Endothelial cell of umbilical vein (primary cell): Measurements from ENCODE around the gene FIS1. TPM values are rescaled to one million over a fixed set of nuclear protein-coding genes. Genes with fewer than 3 reads are reported as not detected.

Experiments
- BruUV-seq: library from RNA; stranded (reverse); fragments of 400-500 nt; replicated peaks from 2 replicates; lab custom pipeline; 2021; lab: Mats Ljungman, UMichigan
- CTCF ChIA-PET: fragments of 300-600, 350-600 bp; sonication (Branson Sonifier 250); formaldehyde crosslinking; loops from one replicate; lab custom pipeline; 2021; ENCODE audit warnings: antibody characterized with exemption, inconsistent platforms; lab: Charles Lee
- POLR2A ChIA-PET: fragments of 300-600, 350-600 bp; sonication (Branson Sonifier 250); formaldehyde crosslinking; loops from one replicate; lab custom pipeline; 2021; ENCODE audit warnings: antibody characterized with exemption, inconsistent platforms; lab: Charles Lee
- DNase-seq: peaks from one replicate; pipeline ENCODE4 v3.0.0-alpha.2; 2011; ENCODE audit warnings: low read depth, low spot score
- FAIRE-seq: peaks from 2 replicates; lab custom pipeline; 2011; peaks lifted over from hg19 to GRCh38; lab: Jason Lieb, UNC
- H2AFZ ChIP-seq: 2 replicates; pipeline ENCODE4 v1.6.0; 2012; ENCODE audit warnings: low read depth, low read length, control low read depth, inconsistent platforms
- H3K27ac ChIP-seq: 2 replicates; pipeline ENCODE4 v1.5.1; 2011; ENCODE audit warnings: low read depth, mild to moderate bottlenecking, control low read depth, low read length, moderate library complexity; ENCODE audit not compliant: insufficient read depth
- H3K27me3 ChIP-seq, 2 experiments: 2 replicates each; pipeline versions ENCODE4 v1.6.0 to v1.6.1; 2011; ENCODE audit warnings: low read length in 2 of 2, mixed read lengths in 1 of 2; ENCODE audit not compliant: control insufficient read depth in 2 of 2, insufficient read depth in 2 of 2
- H3K36me3 ChIP-seq, 2 experiments: 2 replicates in 1 of 2; 3 replicates in 1 of 2; pipeline ENCODE4 v1.5.1; 2011; ENCODE audit warnings: low read length in 2 of 2, mild to moderate bottlenecking in 1 of 2, moderate library complexity in 1 of 2; ENCODE audit not compliant: control insufficient read depth in 2 of 2, insufficient read depth in 2 of 2; ENCODE audit errors: extremely low read depth in 1 of 2
- H3K4me1 ChIP-seq: 3 replicates; pipeline ENCODE4 v1.5.1; 2011; ENCODE audit warnings: mild to moderate bottlenecking, low read length; ENCODE audit not compliant: control insufficient read depth, insufficient read depth; ENCODE audit errors: extremely low read depth
- H3K4me2 ChIP-seq: 2 replicates; pipeline ENCODE4 v1.6.1; 2011; ENCODE audit warnings: low read length, control low read depth, mixed read lengths; ENCODE audit not compliant: insufficient read depth
- H3K4me3 ChIP-seq, 3 experiments: fragments of 200-600 bp in 1 of 3; sonication (generic), shearing (Covaris generic) in 1 of 3; replicated peaks in 1 of 3; 2 replicates each; pipeline ENCODE4 v1.5.1; 2011 to 2016; ENCODE audit warnings: control low read depth in 3 of 3, low read length in 3 of 3, mild to moderate bottlenecking in 2 of 3, inconsistent platforms in 1 of 3, low read depth in 1 of 3, moderate library complexity in 1 of 3; ENCODE audit not compliant: insufficient read depth in 1 of 3
- H3K79me2 ChIP-seq: 2 replicates; pipeline ENCODE4 v1.6.0; 2012; ENCODE audit warnings: low read length, inconsistent platforms; ENCODE audit not compliant: control insufficient read depth, insufficient read depth
- H3K9ac ChIP-seq: replicated peaks from 2 replicates; pipeline ENCODE3; 2011; ENCODE audit warnings: low read length, control low read depth; ENCODE audit not compliant: insufficient read depth; ENCODE audit errors: extremely low read depth
- H3K9me1 ChIP-seq: replicated peaks from 3 replicates; pipeline ENCODE4 v1.6.0; 2011; ENCODE audit warnings: mild to moderate bottlenecking, low read length; ENCODE audit not compliant: control insufficient read depth, insufficient read depth; ENCODE audit errors: extremely low read depth
- H3K9me3 ChIP-seq: replicated peaks from 2 replicates; pipeline ENCODE4 v1.5.1; 2012; ENCODE audit warnings: low read length, inconsistent platforms; ENCODE audit not compliant: control insufficient read depth, insufficient read depth
- H4K20me1 ChIP-seq: replicated peaks from 2 replicates; pipeline ENCODE3; 2011; ENCODE audit warnings: mild to moderate bottlenecking, low read length; ENCODE audit not compliant: control insufficient read depth, insufficient read depth; ENCODE audit errors: extremely low read depth
- EZH2 ChIP-seq: IDR thresholded peaks from 2 replicates; pipeline ENCODE4 v1.6.1; 2012; ENCODE audit warnings: borderline replicate concordance, low read depth, mild to moderate bottlenecking, moderate library complexity, low read length, inconsistent platforms; ENCODE audit not compliant: severe bottlenecking
- FOS ChIP-seq: IDR thresholded peaks from 2 replicates; pipeline ENCODE4 v1.6.1; 2011; ENCODE audit warnings: mild to moderate bottlenecking, low read length, moderate library complexity, borderline replicate concordance; ENCODE audit not compliant: insufficient read depth
- GATA2 ChIP-seq: IDR thresholded peaks from 2 replicates; pipeline ENCODE4 v1.7.0; 2011; ENCODE audit warnings: low read depth, mild to moderate bottlenecking, moderate library complexity, mixed read lengths, low read length; ENCODE audit not compliant: insufficient read length, insufficient read depth
- JUN ChIP-seq: IDR thresholded peaks from 2 replicates; pipeline ENCODE4 v1.6.1; 2011; ENCODE audit warnings: borderline replicate concordance, low read depth; ENCODE audit not compliant: insufficient read length, insufficient read depth
- MYC ChIP-seq: IDR thresholded peaks from one replicate; pipeline ENCODE4 v1.6.1; 2011; ENCODE audit warnings: mild to moderate bottlenecking, low read depth, low read length
- POLR2A ChIP-seq: IDR thresholded peaks from 2 replicates; pipeline ENCODE4 v1.6.1; 2012; ENCODE audit warnings: low read depth, mild to moderate bottlenecking, control low read depth, low read length
- POLR2AphosphoS5 ChIP-seq: IDR thresholded peaks from 2 replicates; pipeline ENCODE4 v1.6.1; 2012; ENCODE audit warnings: low read depth, mild to moderate bottlenecking, control low read depth, low read length, moderate library complexity; ENCODE audit not compliant: insufficient read depth
- dilution Hi-C: fragments of 300-500 bp; cut with MboI; formaldehyde crosslinking; loops from one replicate; pipeline ENCODE4 v1.15.0; 2019; ENCODE audit warnings: low sequenced_read_pairs; ENCODE audit not compliant: extremely low pct_ligation_motif_present
- intact Hi-C: fragments of 100-400 bp; cut with micrococcal nuclease; formaldehyde crosslinking; loops from one replicate; pipeline ENCODE4 v1.10.0; 2022
- polyA plus RNA-seq, 4 experiments: library from polyadenylated mRNA; depleted of rRNA in 3 of 4; stranded (reverse) in 3 of 4; unstranded in 1 of 4; fragments of >200 nt; gene quantifications; 2 replicates each; pipeline versions ENCODE4 v1.2.1 to v1.2.3, GENCODE V29; 2011 to 2012; ENCODE audit warnings: missing spikeins in 1 of 4
- total RNA-seq: library from RNA; stranded (reverse); gene quantifications from 2 replicates; pipeline ENCODE4 v1.2.3, GENCODE V29; 2021
- TF ChIP-seq, protein P1 (sequence below), 2 donors: IDR thresholded peaks; 1 replicate in 1 of 2; 2 replicates in 1 of 2; pipeline ENCODE4 v1.5.1; 2011; ENCODE audit warnings: low read length in 2 of 2, mild to moderate bottlenecking in 2 of 2, moderate library complexity in 2 of 2, control low read depth in 1 of 2, inconsistent platforms in 1 of 2, low read depth in 1 of 2; ENCODE audit not compliant: insufficient read depth in 1 of 2; ENCODE audit errors: extremely low read depth in 1 of 2
- TF ChIP-seq, protein P2 (sequence below): IDR thresholded peaks from 2 replicates; pipeline ENCODE4 v1.6.1; 2011; ENCODE audit not compliant: insufficient read depth, insufficient read length

The FIS1 gene
- total and polyA plus RNA-seq, 2 donors (not counting 3 experiments of a cell fraction or from before 2014, with no cell fraction given) = 132 to 330 TPM

DNA sequence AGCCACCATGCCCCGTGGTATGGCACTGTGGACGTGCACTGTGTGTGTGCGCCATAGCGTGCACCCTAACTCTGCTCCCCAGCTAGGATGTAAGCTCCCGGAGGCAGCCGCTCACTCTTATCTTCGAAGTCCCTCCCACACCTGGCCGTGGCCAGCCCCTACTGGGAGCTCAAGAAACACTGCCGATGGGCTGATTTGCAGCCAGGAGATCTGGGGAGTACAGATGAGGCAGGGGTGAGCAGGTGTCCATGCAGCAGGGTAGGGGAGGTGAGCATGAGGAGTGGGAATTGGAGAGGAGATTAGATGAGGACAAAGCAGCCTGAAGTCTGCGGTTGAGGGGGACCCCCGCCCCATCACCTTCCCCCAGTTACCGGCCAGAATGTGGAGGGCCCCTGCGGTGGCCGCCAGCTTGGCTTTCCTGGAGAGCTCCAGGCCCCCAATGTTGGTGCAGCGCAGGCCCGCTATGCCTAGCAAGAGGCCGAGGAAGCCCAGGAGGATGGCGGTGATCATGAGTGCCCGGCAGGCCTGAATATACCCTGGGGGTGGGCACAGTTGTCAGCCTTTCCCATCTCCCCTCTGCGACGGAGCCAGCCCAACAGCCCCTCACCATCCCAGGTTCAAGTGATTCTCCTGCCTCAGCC is 10.9 kb downstream of the FIS1 start:
- no peaks in the 10 kb centered on the region for H3K79me2 ChIP-seq
- intact Hi-C loops = no loop called here

More for the DNA sequence above, 10.9 kb downstream of the FIS1 start:
- no peak overlapping the region for H2AFZ ChIP-seq
- ChIA-PET POLR2A (no interaction called here), CTCF (interaction anchor here (0.9 to 8.1 kb wide), 4 partner anchors 10 to 90 kb away, joined by 3 to 42 read pairs (median 7); partner anchors contain the start of gene FIS1)
- H4K20me1 ChIP-seq = no peaks in the 10 kb centered on the region
- BruUV-seq = no TSS peak
- H3K27me3 ChIP-seq = no peaks in the 10 kb centered on the region
- DNase-seq (no peak), FAIRE-seq (no peak)
- no peak overlapping the region for H3K9ac ChIP-seq
- H3K4me1 ChIP-seq = peaks cover 30% of the 10 kb centered on the region
- no peaks in the 10 kb centered on the region for H3K9me3 ChIP-seq
- no peak overlapping the region for H3K4me3 ChIP-seq
- H3K27ac ChIP-seq = no peak overlapping the region
- H3K36me3 ChIP-seq = peaks cover 0 to 7% of the 10 kb centered on the region in 2 experiments
- dilution Hi-C loops = no loop called here
- no peak overlapping the region for H3K4me2 ChIP-seq
- TF ChIP-seq POLR2AphosphoS5 (no peak), POLR2A (no peak), JUN (no peak), EZH2 (no peak), MYC (no peak), FOS (no peak), GATA2 (no peak)
- TF ChIP-seq, protein P1, sequence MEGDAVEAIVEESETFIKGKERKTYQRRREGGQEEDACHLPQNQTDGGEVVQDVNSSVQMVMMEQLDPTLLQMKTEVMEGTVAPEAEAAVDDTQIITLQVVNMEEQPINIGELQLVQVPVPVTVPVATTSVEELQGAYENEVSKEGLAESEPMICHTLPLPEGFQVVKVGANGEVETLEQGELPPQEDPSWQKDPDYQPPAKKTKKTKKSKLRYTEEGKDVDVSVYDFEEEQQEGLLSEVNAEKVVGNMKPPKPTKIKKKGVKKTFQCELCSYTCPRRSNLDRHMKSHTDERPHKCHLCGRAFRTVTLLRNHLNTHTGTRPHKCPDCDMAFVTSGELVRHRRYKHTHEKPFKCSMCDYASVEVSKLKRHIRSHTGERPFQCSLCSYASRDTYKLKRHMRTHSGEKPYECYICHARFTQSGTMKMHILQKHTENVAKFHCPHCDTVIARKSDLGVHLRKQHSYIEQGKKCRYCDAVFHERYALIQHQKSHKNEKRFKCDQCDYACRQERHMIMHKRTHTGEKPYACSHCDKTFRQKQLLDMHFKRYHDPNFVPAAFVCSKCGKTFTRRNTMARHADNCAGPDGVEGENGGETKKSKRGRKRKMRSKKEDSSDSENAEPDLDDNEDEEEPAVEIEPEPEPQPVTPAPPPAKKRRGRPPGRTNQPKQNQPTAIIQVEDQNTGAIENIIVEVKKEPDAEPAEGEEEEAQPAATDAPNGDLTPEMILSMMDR (IDR thresholded peaks at IDR 0.05; ENCODE audit: extremely low read depth in 1 of 2, insufficient read depth in 1 of 2, low read depth in 1 of 2, low read length in 2 of 2) = no peak
- TF ChIP-seq, protein P2, sequence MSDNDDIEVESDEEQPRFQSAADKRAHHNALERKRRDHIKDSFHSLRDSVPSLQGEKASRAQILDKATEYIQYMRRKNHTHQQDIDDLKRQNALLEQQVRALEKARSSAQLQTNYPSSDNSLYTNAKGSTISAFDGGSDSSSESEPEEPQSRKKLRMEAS = no peak
- H3K9me1 ChIP-seq = no peaks in the 10 kb centered on the region
